GM18520 (cell line): ENCODE data around the gene POTEI.
"Not testable (repeated sequence)": the region's sequence is repeated elsewhere in the genome, so short reads cannot be mapped to it uniquely, and the experiment has no call there.

Experiments
- ATAC-seq: cut with Tn5 transposase; IDR thresholded peaks from one replicate; pipeline ENCODE4 v1.9.1; 2021; ENCODE audit not compliant: unreplicated experiment

The POTEI gene

GRCh38 chr2:130509228-130509627 lies at the start of gene POTEI:
TSS of gene POTEI (minus strand) at chr2:130509328. CDS start at chr2:130509235, 93 bp downstream.
- not testable (repeated sequence) for ATAC-seq

DNA sequence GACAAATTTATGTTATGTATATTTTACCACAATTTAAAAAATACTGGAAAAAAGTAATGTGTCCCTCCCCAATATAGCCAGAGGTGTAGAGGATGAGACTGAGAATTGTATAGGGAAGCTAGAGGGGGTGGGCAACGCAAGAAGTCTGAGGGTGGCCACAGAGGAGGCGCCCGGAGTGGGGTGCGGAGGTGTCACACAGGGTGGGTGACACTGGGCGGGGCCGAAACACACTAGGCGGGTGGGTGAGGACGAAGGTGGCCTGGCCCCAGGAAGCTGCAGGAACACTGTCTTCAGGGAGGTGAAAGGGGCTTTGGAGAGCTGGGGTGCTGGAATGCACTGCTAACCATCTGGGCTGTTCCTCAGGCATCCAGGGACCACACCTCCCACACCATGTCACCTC lies 47.3 kb upstream of the POTEI start:
- ATAC-seq: not testable (repeated sequence)

DNA sequence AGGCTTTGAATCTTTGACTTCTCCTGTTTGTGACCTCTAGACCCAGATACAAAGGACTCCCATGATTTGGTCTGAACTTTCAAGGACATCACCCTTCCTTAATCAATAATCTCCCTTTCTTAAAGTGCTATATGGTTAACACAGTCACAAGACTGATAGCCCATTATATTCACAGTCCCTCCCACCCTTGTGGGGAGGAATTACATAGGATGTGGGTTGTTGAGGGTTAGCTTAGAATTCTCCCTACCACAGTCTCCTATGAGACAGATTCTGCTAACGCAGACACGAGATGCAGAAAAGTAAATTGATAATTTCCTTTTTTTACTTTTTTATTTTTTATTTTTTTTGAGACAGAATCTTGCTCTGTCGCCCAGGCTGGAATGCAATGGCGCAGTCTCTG lies 45.0 kb upstream of the POTEI start:
- ATAC-seq: not testable (repeated sequence)

DNA sequence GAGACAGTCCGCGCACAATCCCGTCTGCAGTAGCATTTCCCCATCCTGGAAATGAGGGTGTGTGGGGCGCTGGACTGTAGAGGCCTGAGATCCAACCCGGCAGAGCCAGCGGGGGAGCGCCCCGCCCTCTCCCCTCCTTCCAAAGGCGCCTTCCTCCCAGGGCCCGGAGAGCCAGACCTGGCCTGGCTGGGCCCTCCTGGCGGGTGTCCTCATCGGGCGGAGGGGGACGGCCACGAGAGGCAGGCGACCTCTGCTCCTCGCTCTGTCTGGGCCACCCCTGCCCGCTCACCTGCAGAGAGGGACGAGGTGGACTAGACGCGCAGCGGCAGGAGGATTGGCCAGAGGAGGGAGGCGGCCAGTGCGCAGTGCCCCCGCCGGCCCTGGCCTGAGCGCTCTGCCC lies 40.3 kb upstream of the POTEI start:
- ATAC-seq: not testable (repeated sequence)

GRCh38 chr2:130548418-130548817 lies 39.3 kb upstream of the POTEI start:
- ATAC-seq: not testable (repeated sequence)

- not testable (repeated sequence) for ATAC-seq
Observed at GRCh38 chr2:130544978-130545377, 35.9 kb upstream of the POTEI start.

DNA sequence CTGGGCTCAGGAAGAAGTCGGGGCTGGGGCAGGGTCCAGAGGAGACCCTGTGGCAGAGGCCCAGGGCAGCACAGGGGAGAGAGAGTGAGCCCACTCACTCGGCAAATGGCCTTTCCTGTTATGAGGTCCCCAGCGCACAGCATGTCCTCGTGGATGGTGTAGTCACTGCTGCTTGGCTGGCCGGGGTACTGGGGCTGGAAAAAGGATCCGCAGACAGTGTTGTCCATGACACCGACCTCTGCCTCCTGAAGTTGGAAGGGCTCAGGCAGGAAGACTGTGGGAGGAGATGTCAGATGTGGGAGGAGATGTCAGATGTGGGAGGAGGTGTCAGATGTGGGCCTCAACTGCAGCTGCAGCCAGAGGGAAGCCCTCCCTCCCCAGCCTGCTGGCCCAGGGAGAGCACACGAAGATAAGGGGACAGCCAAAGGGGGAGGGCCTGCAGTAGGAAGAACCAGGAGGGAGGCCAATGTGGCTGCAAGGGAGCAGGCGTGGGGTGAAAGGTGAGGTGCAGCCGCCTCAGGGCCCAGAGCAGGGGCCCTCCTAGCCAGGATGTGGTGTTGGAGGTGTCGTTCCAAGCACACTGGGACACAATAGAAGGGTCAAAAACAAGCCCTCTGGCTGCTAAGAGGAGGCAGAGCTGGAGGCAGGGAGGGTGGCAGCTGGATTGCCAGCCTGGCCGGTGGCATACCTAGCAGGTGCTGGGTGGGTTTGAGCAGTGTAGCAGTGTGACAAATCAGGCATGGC lies 34.8 kb upstream of the POTEI start:
- ATAC-seq: not testable (repeated sequence)

DNA sequence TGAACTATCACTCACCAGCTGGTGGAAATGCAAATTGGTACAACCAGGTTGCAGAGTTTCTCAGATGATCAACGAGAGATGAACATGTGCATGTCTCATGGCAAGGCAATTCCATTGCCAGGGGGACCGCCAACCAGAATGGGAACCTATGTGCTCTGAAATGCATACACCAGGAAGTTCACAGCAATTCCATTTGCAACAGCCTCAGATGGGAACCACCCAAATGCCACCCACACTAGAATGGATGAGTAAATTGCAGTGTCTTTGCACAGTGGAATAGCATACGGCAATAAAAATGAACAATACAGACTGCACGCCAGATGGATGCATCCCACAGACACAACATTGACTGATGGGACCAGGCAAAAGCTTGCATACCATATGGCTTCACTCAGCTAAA lies 33.7 kb upstream of the POTEI start:
- not testable (repeated sequence) for ATAC-seq

DNA sequence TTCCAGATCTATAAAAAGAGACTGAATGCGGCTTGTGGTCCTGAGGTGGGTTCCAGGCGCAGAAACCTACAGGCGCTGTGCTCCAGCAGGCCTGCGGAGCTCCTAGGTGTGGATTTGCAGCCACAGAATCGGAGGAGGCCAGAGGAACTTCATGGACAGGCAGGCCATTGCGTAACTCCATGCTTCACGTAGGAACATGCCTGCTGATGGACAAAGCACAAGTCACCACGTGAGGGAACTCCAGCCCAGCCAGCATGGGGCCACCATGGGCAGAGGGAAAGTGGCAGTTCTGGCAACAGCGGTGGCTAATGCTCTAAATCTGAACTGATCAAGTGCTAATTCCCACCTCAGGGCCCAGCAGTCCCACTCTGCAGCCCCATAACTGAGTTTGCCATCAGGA lies 29.1 kb upstream of the POTEI start:
- not testable (repeated sequence) for ATAC-seq

DNA sequence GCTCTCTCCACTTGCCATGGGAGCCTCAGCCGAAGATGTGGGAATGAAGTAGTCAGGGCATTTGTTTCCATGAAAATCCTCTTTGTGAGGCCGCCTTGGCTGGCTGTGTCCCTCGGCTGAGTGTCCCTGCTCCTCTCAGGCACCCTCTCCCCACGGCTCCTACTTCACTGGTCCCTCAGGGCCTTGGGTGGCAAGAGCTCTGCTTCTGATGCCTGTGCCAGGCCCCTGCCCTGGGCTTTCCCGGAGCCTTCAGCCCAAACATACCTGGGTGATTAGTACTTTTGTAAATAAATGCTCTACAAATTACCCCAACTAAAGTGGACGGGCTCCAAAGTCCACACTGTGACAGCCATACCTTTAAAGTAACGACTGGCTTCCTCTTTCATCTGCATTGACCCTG lies 27.5 kb upstream of the POTEI start:
- not testable (repeated sequence) for ATAC-seq

- not testable (repeated sequence) for ATAC-seq
Observed at GRCh38 chr2:130531672-130532071, 22.5 kb upstream of the POTEI start.

DNA sequence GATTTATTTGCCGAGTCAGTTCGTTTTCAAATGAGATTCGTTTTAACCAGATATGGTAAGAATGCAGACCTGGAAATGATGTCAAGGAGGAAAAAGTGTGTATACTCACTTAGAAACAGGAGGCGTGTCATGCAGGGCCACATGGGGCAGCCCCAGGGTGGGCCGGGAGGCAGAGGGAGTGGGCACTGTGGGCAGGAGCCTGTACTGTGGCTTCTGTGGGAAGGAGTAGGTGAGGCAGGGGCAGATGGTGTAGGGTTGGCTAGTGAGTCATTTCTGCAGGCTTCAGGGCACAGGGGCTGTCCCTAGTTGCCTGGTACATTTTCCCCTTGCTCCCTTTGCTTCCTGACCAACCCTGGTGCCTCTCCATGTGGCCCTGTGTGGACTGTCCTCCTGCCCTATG lies 22.1 kb upstream of the POTEI start:
- peak; percentile 95 for ATAC-seq

- ATAC-seq: not testable (repeated sequence)
Observed at GRCh38 chr2:130530212-130530611, 21.1 kb upstream of the POTEI start.

DNA sequence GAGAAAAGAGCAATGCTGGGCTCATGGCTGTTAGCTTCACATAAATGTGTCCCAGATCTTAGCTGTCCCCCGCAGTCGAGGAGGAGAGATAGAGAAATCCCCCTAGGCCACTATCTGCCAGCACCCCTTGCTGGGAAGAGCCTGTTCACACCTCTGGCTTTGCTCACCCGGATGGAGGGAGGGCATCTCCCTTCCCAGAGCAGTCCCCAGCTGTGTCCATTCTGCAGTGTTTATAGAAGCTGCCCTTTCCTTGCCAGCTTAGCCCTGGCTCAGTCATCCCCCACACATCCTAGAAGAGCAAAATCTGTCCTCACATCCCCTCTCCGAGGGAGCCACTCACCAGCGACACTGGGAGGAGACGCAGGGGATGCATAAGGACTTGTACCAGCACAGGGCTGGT lies 20.4 kb upstream of the POTEI start:
- ATAC-seq: not testable (repeated sequence)

GRCh38 chr2:130527365-130527967 lies 18.3 kb upstream of the POTEI start:
- ATAC-seq: not testable (repeated sequence)

DNA sequence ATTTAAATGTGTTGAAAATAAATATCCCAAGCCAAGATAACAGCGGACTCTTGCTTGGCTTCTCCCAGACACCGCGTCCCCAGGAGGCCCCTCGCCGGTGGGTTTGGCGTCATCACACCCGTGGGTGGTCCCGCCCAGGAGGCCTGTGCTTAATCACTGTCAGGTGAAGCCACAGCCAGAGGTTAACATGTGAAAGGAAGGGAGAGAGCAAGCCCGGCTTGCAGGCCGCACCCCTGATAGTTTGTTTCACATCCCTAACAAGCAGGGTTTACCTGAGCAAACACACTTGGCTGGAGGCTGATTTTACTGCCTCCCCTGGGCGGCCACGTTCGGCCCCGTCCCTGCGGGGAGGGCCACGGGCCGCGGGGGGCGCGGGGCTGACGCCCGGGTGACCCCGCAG lies 13.3 kb upstream of the POTEI start:
- not testable (repeated sequence) for ATAC-seq

GRCh38 chr2:130520992-130521391 lies 11.9 kb upstream of the POTEI start, which contains the start of gene CFC1B:
TSS of gene CFC1B (plus strand) at chr2:130521222. CDS start at chr2:130521485, 263 bp downstream.
- ATAC-seq: not testable (repeated sequence)

GRCh38 chr2:130518516-130519106 lies 9.5 kb upstream of the POTEI start:
- not testable (repeated sequence) for ATAC-seq

- not testable (repeated sequence) for ATAC-seq
Observed at GRCh38 chr2:130511747-130512451, 2.8 kb upstream of the POTEI start.

DNA sequence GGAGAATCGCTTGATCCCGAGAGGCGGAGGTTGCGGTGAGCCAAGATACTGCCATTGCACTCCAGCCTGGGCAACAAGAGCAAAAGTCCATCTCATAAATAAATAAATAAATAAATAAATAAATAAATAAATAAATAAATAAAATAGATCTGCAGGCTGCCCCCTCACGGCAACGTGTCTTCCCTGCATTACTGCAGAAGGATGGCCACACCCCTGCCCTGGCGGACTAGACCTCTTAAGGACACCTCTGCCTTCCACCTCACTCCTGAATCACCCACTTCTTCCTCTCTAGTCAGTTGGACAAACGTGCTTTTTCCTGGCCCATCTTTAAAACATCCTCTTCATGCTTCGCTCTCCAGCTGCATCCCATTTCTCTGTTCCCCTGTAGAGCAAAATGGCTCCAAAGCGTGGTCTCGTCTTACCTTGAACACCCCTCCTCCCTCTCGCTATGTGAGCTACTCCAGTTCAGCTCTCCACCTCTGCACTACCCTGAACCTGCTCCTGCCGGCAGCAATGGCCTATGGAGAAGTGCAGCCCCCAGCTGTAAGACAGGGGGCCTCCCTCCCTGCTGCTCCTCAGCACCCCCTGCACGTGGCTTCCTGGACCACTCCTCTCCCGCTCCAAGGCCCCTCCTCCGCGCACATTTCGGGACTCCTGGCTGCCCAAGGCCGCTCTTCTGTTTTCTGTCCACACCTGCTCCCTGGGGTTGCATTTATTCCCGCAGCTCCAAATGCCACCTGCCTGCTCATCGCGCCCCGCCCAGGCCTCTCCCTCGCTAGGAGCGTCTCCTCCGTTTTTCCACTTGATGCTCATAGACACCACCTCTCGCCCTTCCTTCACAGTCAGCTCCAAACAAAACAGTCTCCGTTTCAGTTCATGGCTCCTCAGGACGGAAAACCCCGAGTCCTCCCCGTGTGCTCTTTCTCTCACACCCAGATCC lies 1.9 kb upstream of the POTEI start:
- not testable (repeated sequence) for ATAC-seq
